Measurements from ENCODE around the gene PPP1CC.

DNA sequence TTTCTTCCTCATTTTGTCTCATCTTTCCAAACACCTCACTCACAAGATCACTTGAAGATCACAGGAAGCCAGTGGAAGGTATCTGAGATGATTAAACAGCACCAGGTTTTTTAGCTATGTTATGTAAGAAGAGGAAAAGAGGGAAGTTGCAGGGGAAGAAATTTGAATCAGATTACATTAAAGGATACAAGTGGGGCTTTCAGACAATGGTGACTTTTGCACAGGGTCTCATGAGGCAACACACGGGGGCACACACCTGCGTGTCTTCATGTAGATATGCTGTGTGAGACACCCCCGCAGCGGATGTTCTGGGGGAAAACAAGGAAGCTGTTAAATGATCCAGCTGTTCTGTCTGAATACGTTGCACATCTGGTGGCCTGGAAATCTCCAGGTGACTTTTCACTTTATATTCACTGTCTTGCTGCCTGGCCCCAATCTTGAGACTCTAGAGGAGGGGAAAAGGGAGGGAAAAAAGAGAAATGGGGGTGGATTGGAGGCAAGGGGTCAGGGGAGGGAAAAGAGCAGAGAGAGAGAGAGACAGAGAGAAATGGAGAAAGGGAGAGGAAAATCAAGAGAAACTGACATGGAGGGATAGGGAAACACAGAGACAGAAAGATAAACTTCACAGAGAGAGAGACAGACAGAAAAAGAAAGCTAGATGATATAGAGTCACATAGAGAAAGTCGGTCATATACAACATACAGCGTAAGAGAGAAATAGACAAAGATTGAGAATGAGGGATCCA, 36.3 kb upstream of the PPP1CC start:
- TF ChIP-seq, protein P1, sequence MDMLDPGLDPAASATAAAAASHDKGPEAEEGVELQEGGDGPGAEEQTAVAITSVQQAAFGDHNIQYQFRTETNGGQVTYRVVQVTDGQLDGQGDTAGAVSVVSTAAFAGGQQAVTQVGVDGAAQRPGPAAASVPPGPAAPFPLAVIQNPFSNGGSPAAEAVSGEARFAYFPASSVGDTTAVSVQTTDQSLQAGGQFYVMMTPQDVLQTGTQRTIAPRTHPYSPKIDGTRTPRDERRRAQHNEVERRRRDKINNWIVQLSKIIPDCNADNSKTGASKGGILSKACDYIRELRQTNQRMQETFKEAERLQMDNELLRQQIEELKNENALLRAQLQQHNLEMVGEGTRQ (IDR thresholded peaks at IDR 0.05; ENCODE audit: low read depth, low read length), result no peak
- no peak for TF ChIP-seq POLR2A (IDR thresholded peaks at IDR 0.05; ENCODE audit: low read depth, low read length)
- TF ChIP-seq, protein P2, sequence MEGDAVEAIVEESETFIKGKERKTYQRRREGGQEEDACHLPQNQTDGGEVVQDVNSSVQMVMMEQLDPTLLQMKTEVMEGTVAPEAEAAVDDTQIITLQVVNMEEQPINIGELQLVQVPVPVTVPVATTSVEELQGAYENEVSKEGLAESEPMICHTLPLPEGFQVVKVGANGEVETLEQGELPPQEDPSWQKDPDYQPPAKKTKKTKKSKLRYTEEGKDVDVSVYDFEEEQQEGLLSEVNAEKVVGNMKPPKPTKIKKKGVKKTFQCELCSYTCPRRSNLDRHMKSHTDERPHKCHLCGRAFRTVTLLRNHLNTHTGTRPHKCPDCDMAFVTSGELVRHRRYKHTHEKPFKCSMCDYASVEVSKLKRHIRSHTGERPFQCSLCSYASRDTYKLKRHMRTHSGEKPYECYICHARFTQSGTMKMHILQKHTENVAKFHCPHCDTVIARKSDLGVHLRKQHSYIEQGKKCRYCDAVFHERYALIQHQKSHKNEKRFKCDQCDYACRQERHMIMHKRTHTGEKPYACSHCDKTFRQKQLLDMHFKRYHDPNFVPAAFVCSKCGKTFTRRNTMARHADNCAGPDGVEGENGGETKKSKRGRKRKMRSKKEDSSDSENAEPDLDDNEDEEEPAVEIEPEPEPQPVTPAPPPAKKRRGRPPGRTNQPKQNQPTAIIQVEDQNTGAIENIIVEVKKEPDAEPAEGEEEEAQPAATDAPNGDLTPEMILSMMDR (conservative IDR thresholded peaks at IDR 0.05; ENCODE audit: low read depth, low read length), result no peak
